Kasumi-1 (cell line): ENCODE results near the gene ZNF771.
"Not testable (repeated sequence)": the region's sequence is repeated elsewhere in the genome, so short reads cannot be mapped to it uniquely, and the experiment has no call there.

Experiments
- DNase-seq, 2 experiments: peaks; one replicate each; lab custom pipeline; 2025; lab: John Stamatoyannopoulos, UW

The ZNF771 gene

DNA sequence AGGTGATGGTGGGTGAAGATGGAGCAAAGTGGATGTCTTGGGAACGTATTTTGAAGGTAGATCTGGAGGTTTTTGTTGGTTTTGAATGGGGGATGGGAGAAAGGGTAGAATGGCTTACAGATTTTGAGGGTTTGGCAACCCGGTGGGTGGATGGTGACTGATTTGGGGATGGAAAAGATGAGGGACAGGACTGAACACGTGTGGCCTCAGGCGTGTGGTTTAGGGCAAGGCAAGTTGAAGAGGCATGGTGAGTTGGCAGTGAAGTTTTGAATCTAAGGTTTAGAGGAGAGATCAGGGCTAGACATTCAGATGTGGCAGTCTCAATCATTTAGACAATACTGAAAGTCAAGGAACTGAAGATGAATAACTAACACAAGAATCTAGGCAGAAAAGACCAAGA, 27.4 kb downstream of the ZNF771 start:
- DNase-seq, result no peak

DNA sequence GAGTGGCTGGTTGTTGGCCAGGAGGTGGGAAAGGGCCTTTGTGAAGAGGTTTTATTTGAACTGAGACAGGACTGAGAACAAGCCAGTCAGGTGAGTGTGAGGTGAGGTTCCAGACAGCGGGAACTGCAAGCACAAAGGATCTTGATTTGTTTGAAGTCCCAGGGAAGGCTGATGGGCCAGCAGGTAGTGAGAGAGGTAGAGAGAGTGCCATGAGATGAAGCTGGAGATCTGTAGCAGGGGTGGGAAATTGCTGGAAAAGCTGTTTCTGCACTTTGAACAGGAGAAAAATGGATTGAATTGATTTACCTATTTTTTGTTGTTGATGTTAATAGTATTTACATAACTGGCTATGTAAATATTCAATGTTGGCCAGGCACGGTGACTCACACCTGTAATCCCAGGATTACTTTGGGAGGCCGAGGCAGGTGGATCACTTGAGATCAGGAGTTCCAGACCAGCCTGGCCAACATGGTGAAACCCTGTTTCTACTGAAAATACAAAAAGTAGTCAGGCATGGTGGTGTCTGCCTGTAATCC, 30.2 kb downstream of the ZNF771 start:
- DNase-seq, result no peak

DNA sequence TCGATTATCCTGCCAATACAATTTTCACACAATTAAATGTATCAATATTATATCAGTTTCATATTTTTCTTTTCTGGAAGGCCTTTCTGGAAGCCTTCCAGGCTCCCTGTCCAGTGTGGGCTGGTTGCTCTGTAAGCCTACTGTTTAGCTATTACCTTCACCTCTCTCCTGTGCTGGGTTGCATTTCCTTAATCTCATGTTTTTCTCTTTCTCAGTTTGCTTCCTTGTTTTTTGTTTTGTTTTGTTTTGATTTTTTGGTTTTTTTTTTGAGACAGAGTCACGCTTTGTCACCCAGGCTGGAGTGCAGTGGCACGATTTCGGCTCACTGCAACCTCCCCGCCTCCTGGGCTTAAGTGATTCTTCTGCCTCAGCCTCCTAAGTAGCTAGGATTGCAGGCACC, 31.4 kb downstream of the ZNF771 start:
- DNase-seq, result no peak

DNA sequence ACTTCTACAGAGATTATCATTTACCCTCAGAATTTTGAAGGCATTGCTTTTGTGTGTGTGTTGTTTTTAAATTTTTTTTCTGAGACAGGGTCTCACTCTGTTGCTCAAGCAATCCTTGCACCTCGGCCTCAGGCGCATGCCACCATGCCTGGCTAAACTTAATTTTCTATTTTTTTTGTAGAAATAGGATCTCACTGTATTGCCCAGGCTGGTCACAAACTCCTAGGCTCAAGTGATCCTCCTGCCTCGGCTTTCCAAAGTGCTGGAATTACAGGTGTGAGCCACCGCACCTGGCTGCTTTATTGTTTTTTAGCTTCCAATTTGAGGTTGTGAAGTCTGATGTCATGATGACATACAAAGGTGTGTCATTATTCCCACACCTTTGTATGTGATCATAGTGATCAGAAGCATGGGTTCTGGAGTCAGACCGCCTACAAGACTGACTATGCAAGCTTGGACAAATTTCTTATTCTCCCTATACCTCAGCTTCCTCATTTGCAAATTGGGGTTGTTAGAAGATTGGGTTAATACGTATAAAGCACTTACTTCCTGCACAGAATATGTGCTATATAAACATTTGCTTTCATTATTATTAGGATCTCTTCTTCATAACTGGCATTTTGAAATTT, 32.4 kb downstream of the ZNF771 start:
- no peak for DNase-seq

DNA sequence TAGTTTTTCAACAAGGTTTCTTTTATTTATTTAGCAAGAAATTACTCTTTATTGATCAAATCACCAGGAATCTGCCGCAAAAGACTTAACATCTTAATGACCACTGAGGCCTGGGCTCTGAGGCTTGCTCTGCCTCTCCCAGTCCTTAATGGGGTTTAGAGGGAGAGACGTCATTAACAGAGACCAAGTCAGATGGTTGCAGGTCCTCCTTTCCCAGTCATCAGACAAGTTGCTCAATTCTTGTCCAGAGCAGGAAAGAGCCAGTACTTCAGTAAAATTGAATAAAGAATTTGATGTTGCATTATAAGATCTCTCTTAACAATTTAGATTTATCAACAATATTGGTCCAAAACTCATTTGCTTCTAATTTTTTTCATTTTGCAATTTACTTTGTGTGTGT, 36.2 kb downstream of the ZNF771 start:
- DNase-seq, result no peak

DNA sequence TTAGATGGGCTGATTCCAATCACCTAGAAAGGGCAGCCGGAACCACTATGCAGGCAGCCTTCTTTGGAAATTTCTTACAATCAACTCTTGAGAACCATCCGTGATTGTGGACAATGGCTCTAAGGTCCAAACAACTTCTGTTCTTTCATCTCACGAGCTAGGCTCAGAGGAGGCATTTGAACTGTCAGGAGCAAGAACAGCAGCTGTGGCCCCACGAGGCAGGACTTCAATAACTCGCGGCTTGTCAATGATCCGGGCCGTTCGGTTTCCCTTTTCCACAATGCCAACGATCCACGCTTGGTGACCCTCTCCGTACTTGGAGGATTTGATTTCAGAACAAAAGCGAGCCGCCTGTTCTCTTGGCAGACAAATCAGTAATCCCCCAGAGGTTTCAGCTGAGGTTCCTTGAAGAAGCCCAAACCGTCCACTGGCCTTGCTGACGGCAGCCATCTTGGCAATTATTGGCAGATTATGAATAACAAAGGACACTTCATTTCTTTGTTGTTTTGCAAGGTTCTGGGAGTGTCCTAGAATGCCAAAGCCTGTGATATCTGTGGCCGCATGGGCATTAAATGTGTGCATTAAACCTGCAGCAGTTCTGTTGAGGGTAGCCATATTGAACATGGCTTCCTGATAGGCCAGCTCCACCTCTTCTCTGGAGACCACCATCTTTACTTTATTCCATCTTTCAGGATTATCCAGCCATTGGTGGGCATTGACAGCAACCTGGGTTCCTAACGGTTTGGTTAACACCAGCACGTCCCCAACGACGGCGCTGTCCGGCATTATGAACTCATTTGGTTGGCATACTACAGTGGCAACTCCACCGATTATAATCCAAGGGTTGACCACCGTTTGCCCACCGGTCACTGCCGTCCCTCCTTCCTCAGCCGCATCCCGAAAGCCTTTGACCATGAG, 37.1 kb downstream of the ZNF771 start:
- no peak for DNase-seq

DNA sequence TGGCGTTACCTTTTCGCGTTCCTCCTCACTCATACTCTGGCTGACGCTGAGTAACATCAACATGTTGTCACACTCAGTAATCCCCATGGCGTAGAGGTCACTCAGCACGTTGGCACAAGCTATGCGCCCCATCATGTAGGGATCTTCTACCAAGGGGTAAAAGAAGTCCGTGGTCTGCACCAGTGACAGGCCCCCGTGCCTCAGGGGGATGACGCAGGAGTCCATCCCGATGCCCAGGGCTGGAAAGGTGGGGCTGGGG, 37.7 kb downstream of the ZNF771 start:
- no peak for DNase-seq

DNA sequence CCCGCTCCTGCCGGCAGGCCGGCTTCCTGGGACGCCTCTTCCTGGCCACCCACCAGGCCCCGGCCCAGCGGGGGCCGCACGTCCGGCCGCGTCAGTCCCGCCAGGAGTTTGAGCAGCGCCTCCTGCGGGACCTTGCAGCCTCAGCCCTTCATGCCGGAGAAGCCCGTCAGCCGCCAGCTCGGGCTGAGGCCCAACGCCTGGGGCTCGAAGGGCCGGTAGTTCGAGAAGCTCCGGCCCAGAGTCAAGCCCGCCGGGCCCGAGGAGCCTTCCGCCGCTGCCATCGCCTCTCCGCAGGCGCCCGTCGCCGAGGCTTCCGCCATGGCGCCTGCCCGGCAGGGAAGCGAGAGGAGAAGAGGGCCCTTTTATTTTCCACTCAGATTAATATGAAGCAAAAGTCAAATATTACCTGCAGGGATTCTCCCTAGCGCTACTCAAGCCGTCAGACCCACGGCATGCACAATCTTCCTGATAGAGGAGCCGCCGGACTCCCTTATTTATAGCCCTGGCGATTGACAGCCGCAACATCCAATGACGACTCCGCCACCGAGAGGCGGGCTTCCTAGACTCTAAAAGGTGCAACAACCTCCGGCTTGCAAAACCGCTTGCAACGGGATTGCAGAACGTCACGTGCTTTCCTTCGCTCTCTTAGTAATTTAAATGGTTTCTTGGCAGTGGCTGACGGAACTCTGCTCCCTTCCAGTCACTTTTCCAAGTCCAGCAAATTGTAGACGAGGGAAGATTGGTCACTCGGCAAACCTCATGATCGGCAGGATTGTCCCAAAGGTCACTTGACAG, 38.2 kb downstream of the ZNF771 start, which contains the start of gene SEPHS2:
Gene SEPHS2 (minus strand): TSS at position 467 of the 795 bp plus-strand sequence. CDS start 147 bp downstream, at position 320.
- DNase-seq, result peak; percentile 87

DNA sequence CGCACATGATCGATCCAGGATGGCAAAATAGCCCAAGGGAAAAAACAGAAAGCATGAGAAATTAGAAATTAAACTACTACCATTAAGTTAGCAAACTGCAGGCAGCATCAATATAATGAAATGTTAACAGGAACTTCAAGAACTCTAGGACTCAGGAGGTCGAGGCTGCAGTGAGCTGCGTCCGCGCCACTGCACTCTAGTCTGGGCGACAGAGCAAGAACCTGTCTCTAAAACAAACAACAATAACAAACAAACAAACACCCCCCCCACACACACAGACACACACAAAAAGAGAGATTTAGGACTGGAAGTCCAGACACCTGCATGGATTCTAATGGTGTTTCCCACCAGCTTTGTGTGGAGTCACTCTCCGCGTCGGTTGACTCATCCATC, 38.8 kb downstream of the ZNF771 start:
- no peak for DNase-seq

DNA sequence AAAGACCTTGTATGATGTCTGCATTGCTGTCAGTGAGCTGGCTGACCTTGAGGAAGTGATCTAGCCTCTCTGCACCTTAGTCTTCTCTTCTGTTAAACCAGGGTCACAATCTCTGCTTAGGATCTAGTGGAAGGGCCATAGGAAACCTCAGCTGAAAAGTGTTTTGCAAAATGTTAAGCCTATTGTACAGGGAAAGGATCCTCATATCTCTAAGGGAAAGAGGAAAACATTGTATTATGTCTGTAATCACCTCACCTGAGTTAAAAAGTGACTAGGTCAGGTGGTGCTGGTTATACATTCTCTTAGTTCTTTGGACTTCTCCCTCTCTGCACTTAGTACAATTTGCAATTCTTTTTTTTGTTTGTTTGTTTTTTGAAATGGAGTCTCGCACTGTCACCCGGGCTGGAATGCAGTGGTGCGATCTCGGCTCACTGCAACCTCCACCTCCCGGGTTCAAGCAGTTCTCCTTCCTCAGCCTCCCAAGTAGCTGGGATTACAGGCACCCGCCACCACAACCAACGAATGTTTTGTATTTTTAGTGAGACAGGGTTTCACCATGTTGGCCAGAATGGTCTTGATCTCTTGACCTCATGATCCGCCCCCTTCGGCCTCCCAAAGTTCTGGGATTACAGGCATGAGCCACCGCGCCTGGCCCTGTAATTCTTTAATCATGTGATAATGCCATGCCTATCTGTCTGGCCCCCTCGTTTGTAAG, 40.3 kb downstream of the ZNF771 start:
- no peak for DNase-seq

DNA sequence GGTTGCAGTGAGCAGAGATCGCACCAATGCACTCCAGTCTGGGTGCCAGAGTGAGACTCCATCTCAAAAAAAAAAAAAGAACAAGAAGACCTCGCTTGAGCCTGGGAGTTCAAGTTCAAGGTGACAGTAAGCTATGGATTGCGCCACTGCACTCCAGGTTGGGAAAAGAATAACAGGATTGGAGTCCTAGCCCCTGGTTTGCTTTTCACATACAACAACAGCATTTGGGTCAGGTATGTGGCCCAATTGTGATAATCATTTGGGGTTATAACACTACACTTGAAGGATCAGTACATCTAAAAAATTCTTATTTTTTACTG, 41.7 kb downstream of the ZNF771 start:
- DNase-seq, result no peak

DNA sequence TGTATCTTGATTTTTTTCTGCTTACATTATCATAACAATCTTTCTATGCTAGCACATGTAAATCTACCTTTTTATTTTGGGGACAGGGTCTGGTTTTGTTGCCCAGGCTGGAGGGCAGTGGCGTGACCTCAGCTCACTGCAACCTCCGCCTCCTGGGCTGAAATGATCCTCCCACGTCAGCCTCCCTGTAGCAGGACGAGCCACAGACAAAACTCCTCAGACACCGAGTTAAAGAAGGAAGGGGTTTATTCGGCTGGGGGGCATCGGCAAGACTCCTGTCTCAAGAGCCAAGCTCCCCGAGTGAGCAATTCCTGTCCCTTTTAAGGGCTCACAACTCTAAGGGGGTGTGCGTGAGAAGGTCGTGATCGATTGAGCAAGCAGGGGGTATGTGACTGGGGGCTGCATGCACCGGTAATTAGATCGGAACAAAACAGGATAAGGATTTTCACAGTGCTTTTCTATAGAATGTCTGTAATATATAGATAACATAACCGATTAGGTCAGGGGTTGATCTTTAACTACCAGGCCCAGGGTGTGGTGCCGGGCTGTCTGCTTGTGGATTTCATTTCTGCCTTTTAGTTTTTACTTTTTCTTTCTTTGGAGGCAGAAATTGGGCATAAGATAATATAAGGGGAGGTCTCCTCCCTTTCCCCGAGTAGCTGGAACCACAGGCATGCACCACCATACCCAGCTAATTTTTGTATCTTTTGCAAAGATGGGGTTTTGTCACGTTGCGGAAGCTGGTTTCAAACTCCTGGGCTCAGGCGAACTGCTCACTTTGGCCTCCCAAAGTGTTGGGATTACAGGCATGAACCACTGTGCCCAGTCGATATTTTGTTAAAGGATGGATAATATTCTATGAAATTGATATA, 45.5 kb downstream of the ZNF771 start:
- not testable (repeated sequence) for DNase-seq

DNA sequence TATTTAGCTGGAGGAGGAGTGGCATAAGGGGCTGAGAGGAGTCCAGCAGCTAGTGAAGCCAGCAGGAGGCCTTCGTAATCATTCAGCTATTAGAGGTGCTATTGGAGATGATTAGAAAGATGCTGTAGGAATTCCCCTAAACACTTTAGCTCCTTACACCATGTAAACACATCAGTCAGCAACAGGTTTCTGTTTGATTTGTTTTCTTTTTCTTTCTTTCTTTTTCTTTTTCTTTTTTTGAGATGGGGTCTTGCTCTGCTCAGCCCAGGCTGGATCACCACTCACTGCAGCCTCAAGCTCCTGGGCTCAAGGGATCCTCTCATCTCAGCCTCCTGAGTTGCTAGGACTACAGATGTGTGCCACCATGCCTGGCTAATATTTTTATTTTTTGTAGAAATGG, 48.9 kb downstream of the ZNF771 start:
- DNase-seq, result no peak

DNA sequence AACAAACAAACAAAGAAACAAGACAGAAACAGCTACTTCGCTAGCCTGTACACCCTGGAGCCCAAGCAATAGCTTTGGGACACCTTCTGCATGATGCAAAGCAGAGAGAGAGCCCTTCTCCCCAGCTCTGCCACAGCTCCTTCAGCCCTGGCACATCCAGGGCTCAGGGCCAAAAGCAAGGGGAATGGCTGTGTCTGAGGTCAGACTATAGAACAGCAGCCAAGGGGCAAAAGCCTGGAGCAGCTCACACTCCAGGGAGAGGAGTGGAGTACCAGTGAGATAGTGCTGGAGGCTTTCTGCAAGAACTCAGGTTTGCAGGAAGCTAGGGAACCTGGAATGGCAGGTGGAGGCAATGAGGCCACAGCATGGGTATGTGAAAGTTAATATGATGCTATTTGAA, 49.9 kb downstream of the ZNF771 start:
- DNase-seq, result no peak

DNA sequence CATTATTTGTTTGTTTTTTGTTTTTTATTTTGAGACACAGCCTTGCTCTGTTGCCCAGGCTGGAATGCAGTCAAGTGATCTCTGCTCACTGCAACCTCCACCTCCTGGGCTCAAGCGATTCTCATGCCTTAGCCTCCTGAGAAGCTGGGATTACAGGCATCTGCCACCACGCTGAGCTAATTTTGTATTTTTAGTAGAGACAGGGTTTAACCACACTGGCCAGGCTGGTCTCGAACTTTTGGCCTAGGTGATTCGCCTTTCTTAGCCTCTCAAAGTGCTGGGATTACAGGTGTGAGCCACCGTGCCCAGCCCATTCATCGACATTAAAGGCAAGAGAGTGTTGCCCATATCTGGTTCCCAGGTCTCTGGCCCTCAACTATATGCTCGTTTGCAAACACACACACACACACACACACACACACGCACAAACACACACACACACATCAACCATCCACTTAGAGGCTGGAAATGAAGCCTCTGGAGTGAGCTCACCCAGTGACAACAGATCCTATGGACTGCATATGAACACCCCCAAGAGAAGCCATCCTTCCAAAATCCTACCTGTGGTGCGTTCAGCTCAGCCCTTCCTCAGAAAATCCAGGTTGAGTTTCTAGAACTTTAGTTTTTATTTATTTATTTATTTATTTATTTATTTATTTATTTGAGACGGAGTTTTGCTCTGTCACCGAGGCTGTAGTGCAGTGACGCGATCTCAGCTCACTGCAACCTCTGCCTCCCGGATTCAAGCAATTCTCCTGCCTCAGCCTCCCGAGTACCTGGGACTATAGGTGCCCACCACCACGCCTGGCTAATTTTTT, 50.5 kb downstream of the ZNF771 start:
- no peak for DNase-seq

DNA sequence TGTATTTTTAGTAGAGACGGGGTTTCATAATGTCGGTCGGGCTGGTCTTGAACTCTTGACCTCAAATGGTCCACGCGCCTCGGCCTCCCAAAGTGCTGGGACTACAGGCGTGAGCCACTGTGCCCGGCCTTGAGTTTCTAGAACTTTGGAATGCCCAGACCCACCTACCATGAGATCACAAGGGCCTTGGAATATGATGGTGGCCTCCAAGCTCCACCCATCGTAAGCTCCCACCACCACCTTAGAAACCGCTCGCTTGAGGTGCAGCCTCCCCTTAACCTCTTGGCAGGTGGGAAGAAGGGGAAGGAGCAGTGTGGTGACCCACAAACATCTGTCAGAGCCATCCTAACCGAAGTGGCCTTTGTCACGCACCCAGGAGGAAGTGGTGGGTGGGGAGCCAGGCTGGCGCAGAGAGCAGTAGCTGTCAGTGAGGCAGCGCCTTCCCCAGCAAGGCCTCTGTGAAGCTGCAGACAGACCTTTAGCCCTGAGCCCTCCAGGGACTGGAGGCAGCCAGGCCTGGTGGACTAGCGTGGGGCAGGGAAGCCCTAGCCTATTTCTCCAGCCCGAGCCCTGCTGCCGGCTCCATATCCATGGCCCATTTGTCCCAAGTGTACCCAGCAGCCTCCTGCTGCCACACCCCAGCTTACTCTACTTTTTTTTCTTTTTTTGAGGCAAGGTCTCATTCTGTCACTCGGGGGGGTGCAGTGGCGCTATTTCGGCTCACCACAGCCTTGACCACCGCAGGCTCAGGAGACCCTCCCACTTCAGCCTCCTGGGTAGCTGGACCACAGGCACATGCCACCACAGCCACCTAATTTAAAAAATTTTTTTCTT, 51.4 kb downstream of the ZNF771 start:
- DNase-seq, result peak; percentile 46 to 54

DNA sequence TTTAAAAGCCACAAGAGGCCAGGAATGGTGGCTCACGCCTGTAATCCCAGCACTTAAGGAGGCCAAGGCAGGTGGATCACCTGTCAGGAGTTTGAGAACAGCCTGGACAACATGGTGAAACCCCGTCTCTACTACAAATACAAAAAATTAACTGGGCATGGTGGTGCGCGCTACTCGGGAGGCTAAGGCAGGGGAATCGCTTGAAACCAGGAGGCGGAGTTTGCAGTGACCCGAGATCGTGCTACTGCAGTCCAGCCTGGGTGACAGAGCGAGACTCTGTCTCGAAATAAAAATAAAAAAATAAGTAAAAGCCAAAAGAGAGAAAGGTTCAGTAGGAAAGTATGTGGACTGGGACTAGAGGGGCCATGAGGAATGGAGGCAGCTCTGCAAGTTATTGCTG, 52.0 kb downstream of the ZNF771 start:
- no peak for DNase-seq

DNA sequence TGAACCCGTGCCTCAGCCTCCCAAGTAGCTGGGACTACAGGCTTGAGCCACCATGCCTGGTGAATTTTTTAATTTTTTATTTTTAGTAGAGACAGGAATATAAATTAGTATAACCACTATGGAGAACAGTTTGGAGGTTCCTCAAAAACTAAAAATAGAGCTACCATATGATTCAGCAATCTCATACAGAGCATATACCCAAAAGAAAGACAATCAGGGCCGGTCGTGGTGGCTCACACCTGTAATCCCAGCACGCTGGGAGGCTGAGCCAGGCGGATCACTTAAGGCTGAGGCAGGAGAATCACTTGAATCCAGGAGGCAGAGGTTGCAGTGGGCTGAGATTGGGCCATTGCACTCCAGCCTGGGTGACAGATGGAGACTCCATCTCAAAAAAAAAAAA, 54.0 kb downstream of the ZNF771 start:
- DNase-seq, result not testable (repeated sequence)

DNA sequence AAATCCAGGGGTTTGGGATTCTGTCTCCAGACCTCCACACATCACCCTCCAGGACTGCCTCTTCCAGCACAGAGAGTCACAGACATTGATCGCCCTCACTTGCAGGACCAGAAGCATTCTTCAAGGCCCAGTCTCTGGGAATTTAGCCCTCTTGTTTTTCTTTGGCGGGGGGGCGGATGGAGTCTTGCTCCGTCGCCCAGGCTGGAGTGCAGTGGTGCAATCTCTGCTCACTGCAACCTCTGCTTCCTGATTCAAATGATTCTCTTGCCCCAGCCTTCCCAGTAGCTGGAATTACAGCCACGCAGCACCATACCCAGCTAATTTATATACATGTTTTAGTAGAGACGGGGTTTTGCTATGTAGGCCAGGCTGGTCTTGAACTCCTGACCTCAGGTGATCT, 56.7 kb downstream of the ZNF771 start:
- DNase-seq, result no peak
